HEK293 (cell line): Measurements from ENCODE around the gene PCK1.

Source experiments
- CTCF ChIP-seq: fragments of 450-650 bp; formaldehyde crosslinking; IDR thresholded peaks from 2 replicates; pipeline ENCODE4 v1.5.1; 2016; ENCODE audit warnings: missing biosample characterization, missing genetic modification characterization
- EGR2 ChIP-seq: fragments of 450-650 bp; formaldehyde crosslinking; IDR thresholded peaks from 2 replicates; pipeline ENCODE4 v1.5.1; 2016; ENCODE audit warnings: low read depth, missing biosample characterization, missing genetic modification characterization
- KLF16 ChIP-seq: fragments of 450-650 bp; formaldehyde crosslinking; IDR thresholded peaks from 2 replicates; pipeline ENCODE4 v1.5.1; 2017; ENCODE audit warnings: missing biosample characterization, missing genetic modification characterization
- OSR2 ChIP-seq: fragments of 450-650 bp; formaldehyde crosslinking; IDR thresholded peaks from 2 replicates; pipeline ENCODE4 v1.5.1; 2016; ENCODE audit warnings: missing biosample characterization, missing genetic modification characterization
- REST ChIP-seq: fragments of 450-650 bp; formaldehyde crosslinking; IDR thresholded peaks from 2 replicates; pipeline ENCODE4 v1.5.1; 2016; ENCODE audit warnings: missing biosample characterization, missing genetic modification characterization
- SCRT2 ChIP-seq: fragments of 450-650 bp; formaldehyde crosslinking; IDR thresholded peaks from 2 replicates; pipeline ENCODE4 v1.5.1; 2016; ENCODE audit warnings: missing biosample characterization, missing genetic modification characterization
- SETDB1 ChIP-seq: IDR thresholded peaks from one replicate; pipeline ENCODE4 v1.6.1; 2017; ENCODE audit warnings: mild to moderate bottlenecking, low read length, moderate library complexity, mixed read lengths; ENCODE audit not compliant: insufficient read length
- ZBTB1 ChIP-seq: fragments of 450-650 bp; formaldehyde crosslinking; IDR thresholded peaks from 2 replicates; pipeline ENCODE4 v1.5.1; 2016; ENCODE audit warnings: missing biosample characterization, missing genetic modification characterization
- ZEB2 ChIP-seq: fragments of 450-650 bp; formaldehyde crosslinking; IDR thresholded peaks from 2 replicates; pipeline ENCODE4 v1.5.1; 2016; ENCODE audit warnings: missing biosample characterization, missing genetic modification characterization
- ZNF211 ChIP-seq: fragments of 450-650 bp; formaldehyde crosslinking; IDR thresholded peaks from 2 replicates; pipeline ENCODE4 v1.5.1; 2016; ENCODE audit warnings: low read depth, missing biosample characterization, missing genetic modification characterization
- ZNF280D ChIP-seq: fragments of 450-650 bp; formaldehyde crosslinking; IDR thresholded peaks from 2 replicates; pipeline ENCODE4 v1.5.1; 2016; ENCODE audit warnings: missing biosample characterization, missing genetic modification characterization
- ZNF580 ChIP-seq: fragments of 450-650 bp; formaldehyde crosslinking; IDR thresholded peaks from 2 replicates; pipeline ENCODE4 v1.5.1; 2016; ENCODE audit warnings: missing biosample characterization, missing genetic modification characterization
- ZNF645 ChIP-seq: fragments of 450-650 bp; formaldehyde crosslinking; IDR thresholded peaks from 2 replicates; pipeline ENCODE4; 2016; ENCODE audit warnings: missing biosample characterization, missing genetic modification characterization
- ZNF777 ChIP-seq: fragments of 450-650 bp; formaldehyde crosslinking; IDR thresholded peaks from 2 replicates; pipeline ENCODE4 v1.5.1; 2017; ENCODE audit warnings: missing biosample characterization, missing genetic modification characterization, borderline replicate concordance

- TF ChIP-seq ZNF211 (no peak), SETDB1 (no peak), EGR2 (tag by site-specific recombination) (no peak), ZNF645 (tag by site-specific recombination) (no peak), KLF16 (tag by site-specific recombination) (no peak), OSR2 (tag by site-specific recombination) (no peak), ZNF777 (tag by site-specific recombination) (no peak), ZEB2 (tag by site-specific recombination) (no peak), ZNF580 (tag by site-specific recombination) (no peak), SCRT2 (tag by site-specific recombination) (no peak), CTCF (tag by site-specific recombination) (no peak), ZNF280D (tag by site-specific recombination) (no peak), ZBTB1 (tag by site-specific recombination) (no peak), REST (tag by site-specific recombination) (no peak)
Measured at GRCh38 chr20:57535297-57535696, 25.6 kb upstream of the PCK1 start.
